GM08714 (cell line): ENCODE data around the gene FTMT.
"Not testable (repeated sequence)": the region's sequence is repeated elsewhere in the genome, so short reads cannot be mapped to it uniquely, and the experiment has no call there.

Experiments
- H3K4me3 ChIP-seq: fragments of 200-500 bp; sonication (Bioruptor generic); 2 replicates; pipeline ENCODE4 v1.5.1; 2014; ENCODE audit warnings: mild to moderate bottlenecking, low read length, inconsistent platforms
- ZNF274 ChIP-seq: IDR thresholded peaks from 2 replicates; pipeline ENCODE4 v1.6.1; 2012; ENCODE audit warnings: mild to moderate bottlenecking, low read depth, low read length

The FTMT gene

GRCh38 chr5:121851643-121852574 lies at the start of gene FTMT:
Gene FTMT (plus strand): TSS chr5:121851882. CDS start chr5:121851964, 82 bp downstream.
- no peak within 1 kb of the TSS for H3K4me3 ChIP-seq
- TF ChIP-seq ZNF274, result no peak

DNA sequence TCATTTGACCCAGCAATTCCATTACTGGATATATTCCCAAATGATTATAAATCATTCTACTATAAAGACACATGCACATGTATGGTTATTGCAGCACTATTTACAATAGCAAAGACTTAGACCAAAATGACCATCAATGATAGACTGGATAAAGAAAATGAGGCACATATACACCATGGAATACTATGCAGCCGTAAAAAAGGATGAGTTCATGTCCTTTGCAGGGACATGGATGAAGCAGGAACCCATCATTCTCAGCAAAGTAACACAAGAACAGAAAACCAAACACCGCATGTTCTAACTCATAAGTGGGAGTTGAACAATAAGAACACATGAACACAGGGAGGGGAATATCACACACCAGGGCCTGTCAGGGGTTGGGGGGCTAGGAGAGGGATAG lies 46.4 kb upstream of the FTMT start:
- not testable (repeated sequence) for H3K4me3 ChIP-seq

GRCh38 chr5:121805911-121806310 lies 45.8 kb upstream of the FTMT start:
- H3K4me3 ChIP-seq, result no peak overlapping the region
- TF ChIP-seq ZNF274, result no peak

DNA sequence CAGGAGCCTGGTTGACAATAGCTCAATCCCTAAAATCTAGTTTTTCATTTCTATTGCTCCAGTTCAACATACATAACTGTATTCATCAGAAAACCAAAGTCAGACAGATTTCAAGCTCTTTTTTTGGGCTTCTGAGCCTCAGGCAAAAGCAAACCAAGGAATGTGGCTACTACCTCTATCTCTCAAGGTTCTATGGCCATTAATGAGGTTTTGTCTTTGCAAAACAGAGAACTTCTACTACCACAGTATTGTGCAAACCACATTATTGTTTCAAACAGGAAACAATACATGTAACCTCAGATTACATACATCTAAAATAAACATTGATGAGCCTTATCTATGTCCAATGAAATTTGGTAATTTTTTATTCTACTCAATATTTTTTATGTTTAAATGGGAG lies 35.5 kb upstream of the FTMT start:
- H3K4me3 ChIP-seq, result no peak overlapping the region
- TF ChIP-seq ZNF274, result no peak

- TF ChIP-seq ZNF274, result no peak
- H3K4me3 ChIP-seq, result no peak overlapping the region
These were observed 31.9 kb upstream of the FTMT start for GRCh38 chr5:121819682-121820261.

DNA sequence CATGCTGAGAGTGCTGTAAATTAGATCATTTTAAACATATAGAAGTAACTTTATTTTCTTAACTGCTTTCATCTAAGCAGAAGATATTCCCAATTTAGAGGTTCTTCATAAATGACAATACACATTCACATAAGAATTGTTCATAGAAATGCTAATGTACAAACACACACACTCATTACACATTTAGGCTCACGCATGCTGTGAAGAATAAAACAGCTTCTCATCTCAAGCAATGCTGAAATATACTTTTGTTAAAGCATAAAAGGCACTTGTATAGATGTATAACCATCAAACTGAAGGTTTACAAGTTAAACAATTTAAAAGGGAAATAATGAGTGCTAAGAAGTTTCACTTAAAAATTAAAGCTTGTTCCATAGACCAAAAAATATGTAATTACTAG lies 18.1 kb upstream of the FTMT start:
- TF ChIP-seq ZNF274, result no peak
- no peak overlapping the region for H3K4me3 ChIP-seq

GRCh38 chr5:121834021-121834420 lies 17.7 kb upstream of the FTMT start:
- TF ChIP-seq ZNF274, result no peak
- no peak overlapping the region for H3K4me3 ChIP-seq

GRCh38 chr5:121841892-121842291 lies 9.8 kb upstream of the FTMT start:
- no peak for TF ChIP-seq ZNF274
- H3K4me3 ChIP-seq, result no peak overlapping the region

DNA sequence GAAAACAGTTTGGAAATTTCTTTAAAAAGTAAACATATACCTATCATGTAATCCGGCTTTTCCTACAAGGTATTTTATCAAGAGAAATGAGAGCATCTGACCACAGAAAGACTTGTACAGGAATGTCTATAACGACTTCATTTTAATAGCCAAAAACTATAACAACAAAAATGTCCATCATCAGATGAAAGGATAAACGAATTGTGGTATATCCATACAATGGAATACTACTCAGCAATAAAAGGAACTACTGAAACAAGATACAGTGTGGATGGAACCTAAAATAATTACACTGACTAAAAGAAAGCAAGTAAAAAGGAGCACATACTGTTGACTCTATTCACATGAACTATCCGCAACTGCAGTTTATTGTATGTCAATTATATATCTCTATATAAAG lies 1.4 kb upstream of the FTMT start:
- no peak overlapping the region for H3K4me3 ChIP-seq
- no peak for TF ChIP-seq ZNF274

DNA sequence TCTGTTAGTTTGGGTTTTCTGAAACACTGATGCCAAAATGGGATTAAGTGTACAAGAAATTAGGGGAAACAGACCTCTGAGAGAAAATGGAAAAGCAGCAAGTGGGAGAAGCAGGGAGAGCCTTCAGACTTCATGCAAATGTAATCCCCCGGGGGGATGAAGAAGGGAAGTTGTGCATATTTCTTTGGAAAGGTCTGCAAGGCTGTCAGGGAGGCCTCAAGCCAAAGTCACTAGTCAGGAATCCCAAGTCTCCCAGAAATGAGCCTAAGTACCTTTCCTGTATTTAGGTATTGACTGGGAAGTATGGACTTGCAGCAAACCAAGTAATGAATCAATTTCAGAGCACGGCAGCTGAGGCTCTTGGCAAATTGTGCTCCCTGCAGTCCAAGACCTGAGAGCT lies 2.2 kb downstream of the FTMT start:
- no peak overlapping the region for H3K4me3 ChIP-seq
- no peak for TF ChIP-seq ZNF274

- no peak for TF ChIP-seq ZNF274
- H3K4me3 ChIP-seq, result no peak overlapping the region
These were observed 11.1 kb downstream of the FTMT start for GRCh38 chr5:121862801-121863200.

- TF ChIP-seq ZNF274, result no peak
- no peak overlapping the region for H3K4me3 ChIP-seq
These were observed 12.1 kb downstream of the FTMT start for GRCh38 chr5:121863753-121864285.

GRCh38 chr5:121867403-121867802 lies 15.7 kb downstream of the FTMT start:
- H3K4me3 ChIP-seq, result no peak overlapping the region
- TF ChIP-seq ZNF274, result no peak

- no peak for TF ChIP-seq ZNF274
- no peak overlapping the region for H3K4me3 ChIP-seq
These were observed 18.8 kb downstream of the FTMT start for GRCh38 chr5:121870489-121870888.

- no peak overlapping the region for H3K4me3 ChIP-seq
- TF ChIP-seq ZNF274, result no peak
These were observed 21.2 kb downstream of the FTMT start for GRCh38 chr5:121872856-121873255.
